ENCODE results near the gene SHLD1.

The SHLD1 gene

DNA sequence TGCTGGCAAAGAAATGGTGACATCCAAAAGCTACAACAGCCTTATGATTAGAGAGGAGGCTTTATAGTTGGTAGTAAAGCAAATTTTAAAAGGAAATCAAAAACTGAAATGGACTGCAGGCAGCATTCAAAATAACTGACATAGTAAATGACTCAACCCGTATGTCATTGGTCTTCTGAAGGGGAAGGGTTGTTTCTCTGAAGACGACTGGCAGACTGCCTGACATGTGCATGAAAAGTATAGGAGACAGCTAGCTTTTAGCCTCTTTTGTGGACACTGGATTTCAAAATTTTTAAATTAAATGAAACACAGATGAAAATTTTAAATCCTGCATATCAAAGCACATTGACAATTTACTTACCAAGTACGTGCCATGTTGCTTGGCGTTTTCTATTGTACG lies 109.4 kb downstream of the SHLD1 start:
- no peak overlapping the region for H3K9ac ChIP-seq
- H3K4me3 ChIP-seq (IDR thresholded peaks at IDR 0.05; ENCODE audit: insufficient read depth, low read depth, low read length), result no peak overlapping the region
- H2AFZ ChIP-seq (ENCODE audit: low read depth), result no peak overlapping the region
- no peak overlapping the region for H3K4me2 ChIP-seq
- no peaks in the 10 kb centered on the region for H3K79me2 ChIP-seq (ENCODE audit: insufficient read depth, low read depth)
- H3K27me3 ChIP-seq (ENCODE audit: insufficient read depth, low read depth), result no peaks in the 10 kb centered on the region
- H3K4me1 ChIP-seq (ENCODE audit: low read depth, poor library complexity, severe bottlenecking), result no peaks in the 10 kb centered on the region
- no peaks in the 10 kb centered on the region for H3K36me3 ChIP-seq (ENCODE audit: insufficient read depth)
- no peak overlapping the region for H3K27ac ChIP-seq
- TF ChIP-seq, protein P1, sequence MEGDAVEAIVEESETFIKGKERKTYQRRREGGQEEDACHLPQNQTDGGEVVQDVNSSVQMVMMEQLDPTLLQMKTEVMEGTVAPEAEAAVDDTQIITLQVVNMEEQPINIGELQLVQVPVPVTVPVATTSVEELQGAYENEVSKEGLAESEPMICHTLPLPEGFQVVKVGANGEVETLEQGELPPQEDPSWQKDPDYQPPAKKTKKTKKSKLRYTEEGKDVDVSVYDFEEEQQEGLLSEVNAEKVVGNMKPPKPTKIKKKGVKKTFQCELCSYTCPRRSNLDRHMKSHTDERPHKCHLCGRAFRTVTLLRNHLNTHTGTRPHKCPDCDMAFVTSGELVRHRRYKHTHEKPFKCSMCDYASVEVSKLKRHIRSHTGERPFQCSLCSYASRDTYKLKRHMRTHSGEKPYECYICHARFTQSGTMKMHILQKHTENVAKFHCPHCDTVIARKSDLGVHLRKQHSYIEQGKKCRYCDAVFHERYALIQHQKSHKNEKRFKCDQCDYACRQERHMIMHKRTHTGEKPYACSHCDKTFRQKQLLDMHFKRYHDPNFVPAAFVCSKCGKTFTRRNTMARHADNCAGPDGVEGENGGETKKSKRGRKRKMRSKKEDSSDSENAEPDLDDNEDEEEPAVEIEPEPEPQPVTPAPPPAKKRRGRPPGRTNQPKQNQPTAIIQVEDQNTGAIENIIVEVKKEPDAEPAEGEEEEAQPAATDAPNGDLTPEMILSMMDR (conservative IDR thresholded peaks at IDR 0.05; ENCODE audit: low read depth, low read length), result no peak
- no peaks in the 10 kb centered on the region for H4K20me1 ChIP-seq (ENCODE audit: insufficient read depth)

DNA sequence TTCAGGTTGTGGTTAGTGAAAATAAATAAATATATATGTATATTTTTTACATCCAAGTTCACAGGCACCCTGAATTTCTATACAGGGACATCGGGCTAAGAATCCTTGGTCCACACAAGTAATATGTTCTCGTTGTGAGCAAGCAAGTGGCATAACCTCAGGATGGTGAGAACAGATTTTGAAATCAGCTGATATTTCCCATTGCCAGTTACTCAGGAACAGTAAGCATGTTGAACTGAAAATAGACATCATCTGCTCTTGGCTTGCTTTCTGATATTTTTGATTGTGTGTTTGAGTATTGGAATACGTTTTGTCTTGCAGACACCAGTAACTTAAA lies 112.5 kb downstream of the SHLD1 start:
- Histone ChIP-seq H3K9ac (no peak overlapping the region), H3K79me2 (ENCODE audit: insufficient read depth, low read depth) (no peaks in the 10 kb centered on the region), H3K27ac (no peak overlapping the region), H2AFZ (ENCODE audit: low read depth) (no peak overlapping the region), H3K36me3 (ENCODE audit: insufficient read depth) (no peaks in the 10 kb centered on the region), H3K4me1 (ENCODE audit: low read depth, poor library complexity, severe bottlenecking) (no peaks in the 10 kb centered on the region), H3K4me2 (no peak overlapping the region), H3K27me3 (ENCODE audit: insufficient read depth, low read depth) (no peaks in the 10 kb centered on the region), H3K4me3 (IDR thresholded peaks at IDR 0.05; ENCODE audit: insufficient read depth, low read depth, low read length) (no peak overlapping the region), H4K20me1 (ENCODE audit: insufficient read depth) (no peaks in the 10 kb centered on the region)
- TF ChIP-seq, protein P1 (conservative IDR thresholded peaks at IDR 0.05; ENCODE audit: low read depth, low read length), result no peak

DNA sequence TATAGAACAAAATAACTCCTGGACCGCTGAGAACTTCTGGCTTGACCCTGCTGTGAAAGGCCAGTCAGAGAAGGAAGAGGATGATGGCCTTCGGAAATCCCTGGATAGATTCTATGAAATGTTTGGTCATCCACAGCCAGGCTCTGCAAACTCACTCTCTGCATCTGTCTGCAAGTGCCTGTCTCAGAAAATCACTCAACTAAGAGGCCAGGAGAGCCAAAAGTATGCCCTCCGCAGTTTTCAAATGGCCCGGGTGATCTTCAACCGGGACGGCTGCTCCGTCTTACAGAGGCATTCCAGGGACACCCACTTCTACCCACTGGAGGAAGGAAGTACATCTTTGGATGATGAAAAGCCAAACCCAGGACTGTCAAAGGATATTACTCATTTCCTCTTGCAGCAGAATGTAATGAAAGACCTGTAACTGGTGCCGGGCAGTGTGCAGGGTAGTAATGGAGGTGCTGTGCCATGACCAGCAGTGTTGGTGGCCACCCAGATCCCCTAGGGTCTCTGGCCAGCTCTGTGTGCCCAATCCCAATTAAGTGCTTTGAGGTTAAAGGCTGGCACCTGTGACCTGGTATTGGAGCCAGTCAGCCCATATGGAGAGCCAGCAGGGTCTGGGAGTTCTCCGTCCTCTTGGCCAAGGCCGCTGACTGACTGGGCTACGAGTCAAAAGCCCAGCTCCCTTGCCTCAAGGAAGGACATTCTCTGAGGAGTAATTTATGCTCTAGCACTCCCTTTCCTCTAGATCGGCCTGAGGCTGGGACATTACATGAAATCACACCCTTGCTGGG lies 113.0 kb downstream of the SHLD1 start:
- H2AFZ ChIP-seq (ENCODE audit: low read depth), result no peak overlapping the region
- no peaks in the 10 kb centered on the region for H4K20me1 ChIP-seq (ENCODE audit: insufficient read depth)
- H3K4me3 ChIP-seq (IDR thresholded peaks at IDR 0.05; ENCODE audit: insufficient read depth, low read depth, low read length), result no peak overlapping the region
- no peak overlapping the region for H3K27ac ChIP-seq
- no peaks in the 10 kb centered on the region for H3K4me1 ChIP-seq (ENCODE audit: low read depth, poor library complexity, severe bottlenecking)
- no peak overlapping the region for H3K4me2 ChIP-seq
- H3K79me2 ChIP-seq (ENCODE audit: insufficient read depth, low read depth), result no peaks in the 10 kb centered on the region
- H3K27me3 ChIP-seq (ENCODE audit: insufficient read depth, low read depth), result no peaks in the 10 kb centered on the region
- no peak overlapping the region for H3K9ac ChIP-seq
- H3K36me3 ChIP-seq (ENCODE audit: insufficient read depth), result no peaks in the 10 kb centered on the region
- TF ChIP-seq, protein P1 (conservative IDR thresholded peaks at IDR 0.05; ENCODE audit: low read depth, low read length), result no peak

DNA sequence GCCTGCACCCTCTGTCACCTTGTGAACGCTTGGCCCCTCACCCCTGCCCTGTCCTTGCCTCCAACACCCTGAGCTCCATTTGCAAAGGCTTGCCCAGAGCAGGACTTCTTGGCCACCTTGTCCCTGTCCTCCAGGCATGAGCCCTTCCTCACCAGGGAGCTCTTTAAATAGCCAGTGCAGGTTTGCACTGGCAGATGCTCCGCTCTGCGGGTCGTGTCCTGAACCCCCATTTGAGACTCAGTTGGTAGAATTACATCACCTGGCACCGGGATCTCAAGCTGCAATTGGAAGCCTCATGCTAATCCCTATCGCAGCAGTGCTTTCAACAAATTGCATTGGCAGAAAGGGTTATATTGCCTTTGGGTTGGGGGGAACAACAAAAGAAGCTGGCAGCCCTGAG lies 114.2 kb downstream of the SHLD1 start:
- no peaks in the 10 kb centered on the region for H3K36me3 ChIP-seq (ENCODE audit: insufficient read depth)
- no peak overlapping the region for H3K4me2 ChIP-seq
- H3K79me2 ChIP-seq (ENCODE audit: insufficient read depth, low read depth), result no peaks in the 10 kb centered on the region
- TF ChIP-seq, protein P1 (conservative IDR thresholded peaks at IDR 0.05; ENCODE audit: low read depth, low read length), result no peak
- no peaks in the 10 kb centered on the region for H4K20me1 ChIP-seq (ENCODE audit: insufficient read depth)
- no peak overlapping the region for H3K4me3 ChIP-seq (IDR thresholded peaks at IDR 0.05; ENCODE audit: insufficient read depth, low read depth, low read length)
- H3K4me1 ChIP-seq (ENCODE audit: low read depth, poor library complexity, severe bottlenecking), result no peaks in the 10 kb centered on the region
- no peak overlapping the region for H2AFZ ChIP-seq (ENCODE audit: low read depth)
- H3K27me3 ChIP-seq (ENCODE audit: insufficient read depth, low read depth), result no peaks in the 10 kb centered on the region
- no peak overlapping the region for H3K9ac ChIP-seq
- H3K27ac ChIP-seq, result no peak overlapping the region

All from KMS-11 (cell line).